SW 1271 (cell line): Measurements from ENCODE around the gene POU2AF3.

Experiments
- DNase-seq, 2 experiments: peaks; one replicate each; lab custom pipeline; 2025; lab: John Stamatoyannopoulos, UW

Gene POU2AF3

DNA sequence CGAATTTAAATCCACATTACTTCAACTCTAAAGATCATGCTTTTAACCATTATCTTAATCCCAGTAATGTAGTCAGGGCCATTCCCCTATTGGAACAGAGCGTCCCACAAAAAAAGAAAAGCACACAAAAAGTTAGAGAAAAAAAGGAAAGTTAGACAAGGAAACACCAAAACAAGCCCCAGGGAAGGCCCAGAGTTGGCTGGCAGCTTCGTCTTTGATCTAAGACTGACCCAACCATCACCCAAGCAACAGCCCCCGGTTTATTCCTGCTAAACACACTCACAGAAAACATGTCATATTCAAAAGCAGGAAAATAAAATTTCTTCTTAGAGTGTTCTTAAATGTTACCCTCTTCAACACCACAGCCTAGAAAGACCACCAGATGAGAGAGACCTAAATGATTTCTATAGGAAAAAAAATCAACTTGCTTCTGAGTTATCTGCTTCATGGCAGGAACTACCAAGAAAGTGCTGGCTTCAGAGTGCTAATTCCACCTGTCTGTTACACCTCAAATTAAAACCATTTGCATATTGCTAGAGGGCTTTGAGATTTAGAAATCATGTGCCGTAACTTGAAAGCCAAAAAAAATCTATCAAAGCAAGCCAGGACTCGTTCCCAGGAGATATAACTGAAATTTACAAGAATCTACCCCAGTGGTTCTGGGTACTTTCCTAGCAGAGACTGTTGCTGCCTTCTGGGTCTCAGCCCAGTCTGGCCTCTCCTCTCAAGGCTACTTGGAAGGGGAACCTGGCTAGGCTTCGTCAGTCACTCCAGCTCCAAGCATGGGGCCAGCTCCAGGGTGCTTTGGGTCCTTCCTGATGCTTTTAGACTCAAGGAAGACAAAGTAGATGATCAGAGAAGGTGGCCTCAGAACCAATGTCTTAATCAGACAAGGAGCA is 31.2 kb downstream of the POU2AF3 start:
- no peak for DNase-seq

DNA sequence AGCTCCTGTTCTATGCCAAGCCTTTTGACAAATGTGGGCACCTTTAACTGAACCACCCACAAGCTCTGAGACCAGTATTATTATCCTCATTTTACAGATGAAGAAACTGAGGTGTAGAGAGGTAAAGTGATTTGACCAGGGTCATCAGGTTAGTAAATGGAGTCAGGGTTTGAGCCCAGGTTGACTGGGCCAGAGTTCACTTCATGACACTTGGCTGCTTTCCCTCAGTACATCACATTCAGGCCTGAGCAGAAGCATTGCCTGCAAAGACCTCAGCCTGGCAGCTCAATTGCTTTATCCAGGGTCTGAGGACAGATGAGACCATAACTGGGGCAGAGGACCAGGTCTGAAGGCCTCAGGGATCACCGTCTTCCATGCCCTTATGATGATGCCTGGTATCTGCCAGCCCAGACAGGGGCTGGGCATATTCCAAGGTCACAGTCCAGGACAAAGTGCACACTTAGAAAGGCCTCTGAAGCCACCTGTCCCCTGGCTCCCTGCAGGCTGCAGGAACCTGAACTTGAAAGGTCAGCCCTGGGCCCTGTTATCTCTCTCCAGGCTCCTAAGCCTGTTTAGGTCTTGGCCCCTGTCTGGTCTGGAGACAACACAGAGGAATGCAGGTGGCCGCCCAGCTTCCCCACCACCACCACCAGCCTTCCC is 32.0 kb downstream of the POU2AF3 start:
- no peak for DNase-seq

GRCh38 chr11:111331711-111332479 is 33.5 kb downstream of the POU2AF3 start:
- DNase-seq: no peak

DNA sequence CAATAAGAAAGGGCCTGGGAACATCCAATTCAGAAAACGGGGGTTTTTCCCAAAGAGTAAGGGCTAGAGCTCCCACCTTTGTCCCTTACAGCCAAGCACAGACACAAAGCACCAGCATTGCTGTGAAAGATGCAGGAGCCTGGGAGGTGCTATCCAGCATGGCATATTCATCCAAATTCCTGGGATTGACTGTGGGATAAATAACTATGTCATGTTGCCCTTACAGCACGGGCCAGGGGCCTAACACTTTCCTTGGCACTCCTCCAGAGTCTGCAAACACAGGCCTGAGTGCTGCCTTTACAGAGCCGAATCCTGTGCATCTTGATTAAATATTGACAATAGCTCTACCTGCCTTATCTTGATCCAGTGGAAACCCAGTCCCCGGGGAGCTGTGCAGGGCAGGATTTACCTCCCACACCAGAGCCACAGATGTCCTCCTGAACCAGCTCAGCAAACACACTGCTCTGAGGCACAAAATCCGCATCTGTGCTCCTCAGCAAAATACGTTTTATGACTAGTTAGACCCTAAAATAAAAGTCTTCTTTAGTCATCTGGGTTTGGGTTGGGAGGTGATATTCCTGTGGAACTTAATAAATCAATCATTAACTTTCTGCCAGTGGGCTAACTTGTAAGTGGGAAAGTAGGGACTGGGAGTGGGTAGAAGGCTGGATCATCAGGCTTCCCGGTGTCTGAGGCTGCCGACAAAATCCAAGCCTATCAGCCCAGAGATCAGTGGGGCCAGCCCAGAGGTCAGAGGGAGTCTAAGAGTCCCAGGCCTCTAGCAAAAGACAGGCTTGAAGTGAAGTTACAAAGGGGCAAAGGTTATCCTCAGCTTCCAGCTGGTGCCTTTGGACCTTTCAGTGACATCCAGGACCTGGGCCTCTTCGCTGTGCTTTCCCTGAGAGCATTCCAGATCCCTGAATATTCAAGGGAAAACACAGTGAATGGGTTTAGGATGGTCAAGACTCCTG is 36.5 kb downstream of the POU2AF3 start:
- DNase-seq: no peak

GRCh38 chr11:111335549-111335948 is 37.2 kb downstream of the POU2AF3 start:
- DNase-seq: no peak

GRCh38 chr11:111336062-111336461 is 37.7 kb downstream of the POU2AF3 start:
- no peak for DNase-seq

DNA sequence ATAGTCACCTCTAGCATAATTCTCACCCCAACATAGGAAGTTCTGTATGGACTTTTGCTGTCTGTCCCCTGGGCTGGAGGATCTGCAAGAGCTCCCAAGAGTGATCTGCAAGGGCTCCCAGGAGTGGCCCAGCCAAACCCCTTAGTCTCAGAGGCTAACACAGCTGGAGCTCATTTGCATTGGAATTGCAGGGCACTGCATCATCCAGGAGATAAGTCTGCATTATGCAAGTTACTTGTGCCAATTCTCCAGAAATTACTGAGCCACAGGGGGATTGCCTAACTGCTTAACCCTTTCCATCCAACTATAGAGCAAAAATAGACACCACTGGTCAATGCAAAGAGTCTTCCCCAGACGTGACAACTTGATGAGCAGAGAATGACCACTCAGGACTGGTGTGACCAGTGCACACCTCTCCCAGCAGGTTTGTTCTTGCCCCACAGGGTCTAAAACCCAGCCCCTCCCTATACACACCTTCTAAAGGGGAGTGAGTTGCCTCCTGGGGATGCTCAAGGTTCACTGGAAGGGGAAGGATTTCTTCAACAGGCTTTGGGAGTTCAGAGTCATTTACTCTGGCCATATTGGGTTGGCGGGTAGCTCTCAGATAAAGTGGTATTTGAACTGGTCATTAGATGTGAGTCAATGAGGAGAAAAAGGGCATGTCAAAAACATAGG is 38.4 kb downstream of the POU2AF3 start:
- no peak for DNase-seq

- no peak for DNase-seq
These were observed 41.5 kb downstream of the POU2AF3 start for GRCh38 chr11:111339758-111340388.

GRCh38 chr11:111342329-111342728 is 44.0 kb downstream of the POU2AF3 start:
- no peak for DNase-seq

- no peak for DNase-seq
These were observed 45.7 kb downstream of the POU2AF3 start for GRCh38 chr11:111344032-111344431.

DNA sequence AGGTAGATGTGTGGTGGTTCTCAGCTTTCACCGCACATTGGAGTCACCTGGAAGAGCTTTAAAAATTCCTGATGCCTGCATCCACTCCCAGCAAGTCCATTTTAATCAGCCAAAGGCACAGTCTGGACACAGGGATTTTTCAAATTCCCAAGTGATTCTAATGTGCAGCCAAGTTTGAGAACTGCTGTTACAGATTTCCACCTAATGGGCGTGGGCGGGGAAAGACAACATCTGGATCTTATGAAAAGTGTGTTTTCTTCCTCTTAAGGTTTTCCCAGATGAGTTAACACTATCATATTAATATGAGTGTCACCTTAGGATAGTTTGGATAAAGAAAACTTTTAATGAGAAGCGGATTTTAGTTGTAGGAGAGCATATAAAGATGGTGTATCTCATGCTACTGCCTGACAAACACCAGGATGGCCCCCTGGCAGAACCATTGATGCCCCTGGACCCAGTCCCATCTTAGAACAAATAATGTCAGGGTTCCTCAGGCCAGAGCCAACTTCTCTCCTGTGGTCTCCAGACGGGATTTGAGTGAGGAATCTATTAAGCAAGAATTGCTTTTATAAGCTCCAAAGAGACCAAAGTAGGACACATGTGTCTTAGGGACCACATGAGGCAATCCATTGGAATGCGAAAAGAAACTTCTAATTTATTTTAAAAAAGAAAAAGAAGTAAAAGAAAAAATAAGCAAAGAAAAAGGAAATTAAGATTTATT is 48.8 kb downstream of the POU2AF3 start:
- no peak for DNase-seq

DNA sequence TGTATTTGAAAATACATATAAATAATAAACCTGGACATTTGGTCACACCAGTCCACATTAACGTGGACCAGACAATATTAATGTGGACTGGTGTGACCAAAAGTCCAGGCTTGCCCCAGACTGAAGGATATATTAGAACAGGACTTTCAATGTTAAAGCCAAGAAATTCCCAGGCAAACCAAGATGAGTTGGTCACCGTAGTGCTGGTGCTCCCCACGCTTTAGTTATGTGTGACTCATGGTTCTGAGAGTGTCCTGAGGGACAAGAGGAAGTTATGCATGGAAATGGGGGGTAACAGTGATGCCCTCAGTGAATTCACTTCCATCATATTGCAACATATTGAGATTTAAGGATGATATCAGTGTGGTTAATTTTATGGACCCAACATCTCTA is 49.4 kb downstream of the POU2AF3 start:
- DNase-seq: no peak

- no peak for DNase-seq
These were observed 49.8 kb downstream of the POU2AF3 start for GRCh38 chr11:111348147-111348546.

GRCh38 chr11:111349191-111349695 is 50.9 kb downstream of the POU2AF3 start:
- no peak for DNase-seq

- no peak for DNase-seq
These were observed 52.5 kb downstream of the POU2AF3 start for GRCh38 chr11:111350811-111351210.

GRCh38 chr11:111351374-111352055 is 53.2 kb downstream of the POU2AF3 start:
- no peak for DNase-seq

GRCh38 chr11:111352231-111352746 is 53.9 kb downstream of the POU2AF3 start:
- no peak for DNase-seq

DNA sequence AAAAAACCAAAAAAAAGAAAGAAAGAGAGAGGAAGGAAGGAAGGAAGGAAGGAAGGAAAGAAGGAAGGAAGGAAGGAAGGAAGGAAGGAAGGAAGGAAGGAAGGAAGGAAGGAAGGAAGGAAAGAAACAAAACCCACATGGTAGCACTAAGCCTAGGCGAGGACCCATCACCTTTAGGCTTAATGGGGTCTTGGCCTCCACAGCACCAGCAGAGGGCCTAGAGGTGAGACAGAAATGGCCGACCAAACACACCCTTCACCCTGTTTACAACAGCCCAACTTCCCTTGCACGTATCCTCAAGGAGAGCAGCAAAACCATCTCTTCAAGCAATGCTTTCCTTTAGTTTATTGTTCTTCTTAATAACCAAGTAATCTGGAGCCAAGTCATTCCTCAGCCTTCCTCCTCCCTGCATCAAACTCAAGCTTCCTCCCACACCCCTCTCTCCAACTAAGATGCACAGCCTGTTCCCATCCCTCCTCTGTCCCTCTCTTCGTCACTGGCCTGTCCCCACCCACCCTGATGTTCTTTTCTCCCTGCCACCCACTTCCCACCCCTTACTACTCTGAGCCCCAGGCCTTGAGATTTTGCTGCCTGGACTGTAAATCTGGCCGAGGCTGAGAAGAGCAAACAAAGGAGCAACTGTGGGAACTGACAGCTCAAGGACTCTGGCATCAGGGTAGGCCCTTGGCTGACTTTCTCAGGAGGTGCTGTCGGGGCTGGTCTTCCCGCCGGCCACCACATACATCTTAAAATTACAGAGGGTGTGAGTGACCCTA is 54.8 kb downstream of the POU2AF3 start:
- no peak for DNase-seq
